ENCODE results near the gene UBLCP1. TPM values are rescaled to one million over a fixed set of nuclear protein-coding genes. Genes with fewer than 3 reads are reported as not detected.

Gene UBLCP1
- total and polyA plus RNA-seq, 2 of the 8 experiments (the other 6 are each of a cell fraction or from before 2014, with no cell fraction given), result 13.0 to 40.9 TPM

- TF ChIP-seq TEAD4 (IDR thresholded peaks at IDR 0.05; ENCODE audit: low read depth, low read length) (no peak), USF2 (IDR thresholded peaks at IDR 0.05; ENCODE audit: low read length) (peak; percentile 42)
- Histone ChIP-seq H2BK20ac (ENCODE audit: low read length) (no peak overlapping the region), H2AFZ (ENCODE audit: low read length) (no peak overlapping the region), H3K79me2 (ENCODE audit: control insufficient read depth in 1 of 2, insufficient read depth in 2 of 2, low read length in 2 of 2) (no peaks in the 10 kb centered on the region), H3K9ac (replicated peaks in 1 of 4; ENCODE audit: extremely low read depth in 1 of 4, low read depth in 3 of 4, low read length in 3 of 4) (no peak overlapping the region), H3K4me2 (ENCODE audit: insufficient read depth in 1 of 2, low read depth in 2 of 2, low read length in 2 of 2) (no peak overlapping the region), H3K4me3 (ENCODE audit: extremely low read depth in 1 of 4, insufficient read depth in 2 of 4, low read depth in 3 of 4, low read length in 4 of 4) (no peak overlapping the region), H3K27me3 (replicated peaks in 1 of 4; ENCODE audit: control insufficient read depth in 3 of 4, extremely low read depth in 1 of 4, insufficient read depth in 3 of 4, low read length in 3 of 4) (no peaks in the 10 kb centered on the region), H3K4ac (replicated peaks; ENCODE audit: insufficient read length, low read depth, low read length) (no peak overlapping the region), H3K56ac (replicated peaks; ENCODE audit: insufficient read length, low read depth, low read length) (no peak overlapping the region), H3K9me3 (ENCODE audit: insufficient read depth in 2 of 2, low read depth in 1 of 2, low read length in 1 of 2) (peaks cover 5 to 7% of the 10 kb centered on the region in 2 experiments; a peak in 2 of 4 replicates), H2BK5ac (ENCODE audit: low read depth, low read length) (no peak overlapping the region), H4K8ac (ENCODE audit: extremely low read depth, insufficient read depth, low read length) (no peak overlapping the region), H2BK120ac (replicated peaks; ENCODE audit: low read depth, low read length) (no peak overlapping the region), H3K36me3 (ENCODE audit: control insufficient read depth in 2 of 4, insufficient read depth in 4 of 4, low read length in 3 of 4) (0 out of 8 replicates have a peak, but pooled peaks cover 0 to 3% (median 0%) of the 10 kb centered on the region in 4 experiments), H3K4me1 (replicated peaks in 1 of 4; ENCODE audit: control insufficient read depth in 3 of 4, insufficient read depth in 4 of 4, low read length in 3 of 4) (no peaks in the 10 kb centered on the region), H4K91ac (replicated peaks; ENCODE audit: insufficient read length, low read length) (no peak overlapping the region), H3K23ac (ENCODE audit: insufficient read length) (no peak overlapping the region), H3K27ac (ENCODE audit: low read depth, low read length) (no peak overlapping the region), H3K18ac (ENCODE audit: extremely low read depth, low read length) (no peak overlapping the region), H4K20me1 (replicated peaks in 1 of 2; ENCODE audit: control insufficient read depth in 1 of 2, insufficient read depth in 2 of 2, low read length in 2 of 2) (no peaks in the 10 kb centered on the region), H3K79me1 (ENCODE audit: low read depth, low read length) (no peaks in the 10 kb centered on the region), H4K5ac (ENCODE audit: insufficient read length, low read depth, low read length) (no peak overlapping the region), H3K14ac (ENCODE audit: insufficient read length) (no peak overlapping the region), H3K23me2 (ENCODE audit: low read depth, low read length) (no peaks in the 10 kb centered on the region), H2BK15ac (ENCODE audit: low read length) (no peak overlapping the region), H2BK12ac (ENCODE audit: low read depth, low read length) (no peak overlapping the region), H2AK5ac (ENCODE audit: low read depth, low read length) (no peak overlapping the region)
- ChIA-PET CTCF (ENCODE audit: partially characterized antibody) (no interaction called here), POLR2A (ENCODE audit: partially characterized antibody) (no interaction called here)
- 95% methylated on average over 4 of the region's 4 CpGs; no CpG with 5 or more reads in 1 of the 2 experiments for WGBS, 2 experiments (ENCODE audit: extremely low coverage in 1 of 2, insufficient coverage in 1 of 2, insufficient read length in 1 of 2, insufficient replicate concordance in 2 of 2, low coverage in 1 of 2, low lambda C conversion rate in 2 of 2, missing lambda C conversion rate in 1 of 2)
- no peak for FAIRE-seq
- DNase-seq (ENCODE audit: low read depth in 1 of 2, low spot score in 2 of 2), result no peak
These were observed 40.2 kb downstream of the UBLCP1 start for GRCh38 chr5:159303286-159303685.

All from H1 (cell line).